ENCODE data around the gene KCNJ5.

The KCNJ5 gene

GRCh38 chr11:128872094-128872493, 19.1 kb upstream of the KCNJ5 start:
- no peak for DNase-seq

DNA sequence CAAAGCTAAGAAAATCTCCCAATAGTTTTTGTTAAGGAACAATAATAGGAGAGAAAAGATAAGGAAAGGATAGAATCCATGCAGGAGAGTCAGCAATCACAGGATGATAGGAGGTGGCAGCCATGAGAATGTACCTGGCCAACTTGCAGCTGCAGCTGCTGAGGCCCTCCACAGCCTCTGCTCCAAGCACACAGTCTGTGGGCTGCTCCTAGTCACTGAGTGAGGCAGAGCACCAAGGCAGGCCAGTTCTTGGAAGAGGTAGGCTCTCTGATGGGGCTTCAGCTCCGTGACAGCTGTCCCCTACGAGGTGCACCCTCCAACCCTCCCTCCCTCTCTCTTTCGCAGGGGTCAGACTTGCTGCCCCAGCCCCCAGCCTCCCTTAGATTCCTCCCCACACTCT, 18.6 kb upstream of the KCNJ5 start:
- DNase-seq: no peak

DNA sequence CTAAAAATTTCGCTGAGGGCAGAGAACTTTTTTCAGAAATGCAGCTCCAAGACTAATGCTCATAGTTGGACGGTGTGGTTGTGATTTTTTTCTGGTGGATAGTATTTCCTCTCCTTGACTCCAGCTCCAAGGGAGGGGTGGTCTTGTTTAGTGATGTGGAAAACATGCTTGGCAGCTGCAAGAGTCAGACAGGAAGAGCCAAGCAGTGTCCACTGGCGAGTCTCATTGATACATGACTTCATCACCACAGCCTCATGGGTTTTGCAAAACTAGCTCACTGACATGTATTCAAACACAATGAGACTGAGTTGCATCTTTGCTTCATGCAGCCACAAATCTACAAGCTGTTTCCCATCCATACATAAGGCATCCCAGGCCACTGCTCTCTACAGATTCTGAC, 16.7 kb upstream of the KCNJ5 start:
- DNase-seq: no peak

GRCh38 chr11:128876133-128876650, 15.0 kb upstream of the KCNJ5 start:
- no peak for DNase-seq

DNA sequence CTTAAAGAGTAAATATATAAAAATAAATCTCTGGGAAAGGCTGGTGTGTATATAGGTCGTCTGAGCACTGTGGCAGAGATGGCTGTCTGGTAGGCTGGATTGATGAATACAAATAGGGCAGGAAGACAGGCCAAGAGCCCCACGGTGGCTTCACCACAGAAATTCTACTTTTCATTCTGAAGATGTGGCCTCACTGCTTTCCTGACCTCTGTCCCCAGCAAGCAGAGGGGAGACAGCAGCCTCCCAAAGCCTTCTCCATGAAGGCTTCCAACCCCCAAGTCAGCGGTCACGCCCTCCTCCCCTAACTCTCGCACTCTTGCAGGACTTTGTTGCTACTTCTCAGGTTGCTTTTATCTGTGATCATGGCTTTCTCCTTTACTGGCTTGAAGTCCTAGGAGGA, 13.4 kb upstream of the KCNJ5 start:
- DNase-seq: no peak

DNA sequence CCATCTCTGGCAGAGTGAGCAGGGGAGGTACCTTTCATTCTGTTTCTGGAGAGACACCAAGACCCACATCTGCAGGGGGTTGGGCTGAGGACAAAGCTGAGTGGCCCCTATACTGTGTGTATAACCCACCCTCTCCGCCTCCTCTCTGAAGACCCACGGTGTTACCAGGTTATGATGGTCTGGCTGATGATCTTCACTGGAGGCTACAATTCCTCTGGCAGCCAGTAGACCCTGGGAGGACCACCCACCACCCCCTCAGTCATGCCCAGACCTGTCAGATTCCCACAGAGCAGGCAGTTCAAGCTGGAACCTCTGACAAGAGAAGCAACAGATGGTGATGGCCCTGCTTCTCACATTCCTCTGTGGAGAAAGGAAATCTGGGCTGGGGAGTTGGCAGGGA, 12.7 kb upstream of the KCNJ5 start:
- no peak for DNase-seq

GRCh38 chr11:128879817-128880216, 11.3 kb upstream of the KCNJ5 start:
- no peak for DNase-seq

DNA sequence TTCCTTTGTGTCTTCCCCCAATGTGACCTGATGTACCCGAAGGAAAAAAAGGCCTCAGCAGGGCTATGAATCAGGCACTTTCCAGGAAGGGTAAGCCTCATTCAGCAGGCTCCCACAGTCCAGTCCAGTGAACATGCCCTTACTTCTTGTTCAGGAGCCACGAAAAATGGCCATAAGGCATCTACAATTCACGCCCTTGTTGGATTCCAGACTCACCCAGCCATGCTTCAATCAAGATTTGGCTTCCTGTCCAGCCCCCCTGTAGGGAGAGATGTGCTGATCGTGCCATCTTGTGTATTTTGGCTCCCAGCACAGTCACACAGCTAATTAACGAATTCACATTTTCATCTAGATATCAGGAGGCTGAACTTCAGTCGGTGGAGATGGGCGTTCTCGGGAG, 9.9 kb upstream of the KCNJ5 start:
- no peak for DNase-seq

- DNase-seq: no peak
Measured at GRCh38 chr11:128882451-128882850, 8.7 kb upstream of the KCNJ5 start.

- no peak for DNase-seq
Measured at GRCh38 chr11:128884054-128884453, 7.1 kb upstream of the KCNJ5 start.

GRCh38 chr11:128884703-128885338, 6.3 kb upstream of the KCNJ5 start:
- peak; percentile 23 for DNase-seq

DNA sequence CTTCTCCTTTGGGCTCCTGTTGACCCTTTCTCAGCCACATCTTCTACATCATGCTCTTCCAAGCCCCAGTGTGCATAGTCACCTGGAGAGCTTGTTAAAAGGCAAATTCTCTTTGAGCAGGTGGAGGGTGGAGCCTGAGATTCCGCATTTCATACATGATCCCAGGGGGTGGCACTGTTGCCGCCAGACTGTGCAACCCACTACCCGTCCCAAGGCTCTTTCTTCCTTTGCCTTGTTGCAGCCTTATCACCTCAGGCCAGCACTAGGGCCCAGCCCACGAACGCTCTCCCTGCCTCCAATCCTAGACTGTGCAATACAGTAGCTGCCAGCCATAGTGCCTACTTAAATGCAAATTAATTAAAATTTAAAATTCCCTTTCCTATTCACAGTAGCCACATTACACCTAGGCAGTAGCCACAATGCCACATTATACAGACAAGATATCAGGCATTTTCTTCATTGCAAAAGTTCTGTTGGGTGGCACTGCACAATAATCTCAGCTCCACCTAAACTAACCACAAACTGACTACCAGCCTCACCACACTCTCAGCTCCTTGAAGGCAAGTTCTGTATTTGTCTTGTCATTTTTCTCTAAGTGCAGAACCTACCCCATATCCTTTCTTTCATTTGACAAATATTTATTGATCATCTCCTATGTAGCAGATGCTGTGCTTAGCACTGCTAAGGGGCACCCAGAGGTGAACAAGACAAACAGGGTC, 4.6 kb upstream of the KCNJ5 start:
- no peak for DNase-seq

- DNase-seq: no peak
Measured at GRCh38 chr11:128888034-128888985, 2.8 kb upstream of the KCNJ5 start.

DNA sequence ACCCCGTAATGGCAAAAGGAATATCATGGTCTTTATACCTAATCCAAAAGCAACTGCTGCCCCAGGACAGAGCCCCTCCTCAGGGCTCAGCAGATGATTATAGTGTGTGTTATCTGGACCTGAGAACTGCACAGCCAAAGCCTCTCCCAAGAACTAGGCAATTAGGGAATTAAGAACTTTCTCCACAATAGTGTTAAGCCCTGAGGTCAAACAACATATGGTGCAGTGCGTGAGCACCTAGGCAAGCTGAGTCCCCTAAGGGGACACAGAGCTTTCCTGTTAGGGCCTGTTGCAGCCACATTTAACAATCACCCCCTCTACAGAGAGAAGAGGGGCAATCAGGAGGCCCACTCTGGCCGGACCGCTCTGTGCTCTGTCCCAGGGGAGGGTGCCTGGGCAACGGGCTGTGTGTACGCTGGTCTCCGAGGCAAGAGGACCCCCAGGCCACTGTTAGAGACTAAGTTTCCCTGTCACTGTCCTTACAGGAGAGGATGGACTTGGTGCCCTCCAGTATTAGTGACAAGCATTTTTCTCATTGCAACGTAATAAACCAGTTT, 1.4 kb upstream of the KCNJ5 start:
- DNase-seq: no peak

GRCh38 chr11:128890216-128890542, 977 bp upstream of the KCNJ5 start:
- DNase-seq: no peak

- DNase-seq: no peak
Measured at GRCh38 chr11:128891913-128892398, 800 bp downstream of the KCNJ5 start.

DNA sequence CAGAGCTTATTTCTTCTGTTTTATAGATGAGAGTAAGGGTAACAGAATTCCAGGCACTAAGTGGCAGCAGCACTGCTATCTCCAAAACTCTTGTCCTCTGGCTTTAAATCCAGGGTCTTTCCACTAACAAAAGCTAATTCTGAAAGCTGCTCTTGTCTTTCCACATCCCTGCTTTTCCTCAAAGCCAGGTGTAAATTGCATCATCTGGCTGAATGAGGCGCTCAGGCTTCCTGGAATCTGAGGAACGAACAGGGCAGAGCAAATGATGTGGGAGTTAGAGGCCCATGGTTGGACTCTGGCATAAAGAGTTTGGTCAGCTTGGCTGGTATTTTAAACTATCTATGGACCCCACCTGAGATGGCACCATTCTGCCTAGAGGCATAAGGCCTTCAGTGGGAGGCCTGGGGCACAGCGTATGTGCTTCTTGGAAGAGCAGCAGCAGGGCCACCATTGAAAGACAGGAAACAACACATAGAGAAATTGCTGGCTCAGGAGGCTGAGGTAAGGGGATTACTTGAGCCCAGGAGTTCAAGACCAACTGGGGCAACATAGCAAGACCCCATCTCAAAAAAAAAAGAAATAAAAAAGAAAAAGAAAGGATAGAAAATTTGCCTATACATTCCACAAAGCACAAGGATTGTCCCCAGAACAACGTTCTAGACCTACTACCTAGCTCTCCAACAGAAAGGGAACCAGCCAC, 1.9 kb downstream of the KCNJ5 start:
- no peak for DNase-seq

GRCh38 chr11:128893578-128894285, 2.6 kb downstream of the KCNJ5 start:
- no peak for DNase-seq

GRCh38 chr11:128894286-128894681, 3.1 kb downstream of the KCNJ5 start:
- DNase-seq: no peak

DNA sequence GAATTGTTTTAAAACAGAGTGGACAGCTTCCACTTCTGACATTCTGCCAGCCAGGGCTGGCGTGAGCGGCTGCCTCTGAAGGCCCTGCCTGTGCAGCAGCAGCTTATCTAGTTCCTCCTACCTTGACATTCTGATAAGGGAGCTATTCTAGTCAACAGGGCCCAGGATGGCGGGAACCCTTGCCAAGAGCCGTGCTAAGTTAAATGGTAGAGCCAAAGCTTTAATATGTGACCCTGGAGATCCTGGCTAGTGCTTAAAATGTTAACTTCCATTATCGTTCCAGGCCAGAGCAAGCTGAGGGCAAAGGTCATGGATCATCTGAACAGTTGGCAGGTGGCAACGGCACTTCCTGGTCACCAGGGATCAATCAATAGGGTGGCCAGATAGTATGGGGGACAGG, 3.5 kb downstream of the KCNJ5 start:
- no peak for DNase-seq

DNA sequence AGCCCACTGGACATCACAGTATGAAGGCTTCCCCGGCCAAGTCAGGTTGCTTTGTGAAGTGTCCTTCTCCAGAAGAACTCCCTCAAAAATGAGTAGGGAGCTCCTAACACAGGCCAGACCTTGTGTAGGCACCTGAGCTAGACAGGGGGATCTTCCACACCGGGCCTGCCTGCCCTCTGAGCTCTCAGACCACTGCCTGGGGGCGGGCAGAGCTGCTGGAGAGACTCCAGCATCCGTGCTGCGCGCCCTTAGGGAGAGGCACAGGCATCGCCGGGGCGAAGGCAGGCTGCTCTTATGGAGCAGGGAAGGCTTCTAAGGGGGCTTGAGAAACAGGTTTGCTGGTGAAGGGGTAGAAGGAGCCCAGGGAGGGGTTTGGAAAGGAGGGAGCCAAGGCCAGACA, 4.4 kb downstream of the KCNJ5 start:
- DNase-seq: no peak

- no peak for DNase-seq
Measured at GRCh38 chr11:128896356-128896755, 5.2 kb downstream of the KCNJ5 start.

Data from NCI-H1048 (cell line).